Hematopoietic multipotent progenitor cell treated with erythropoietin and hydrocortisone succinate and interleukin-3 and kit ligand, for 17 days (in vitro differentiated cells): ENCODE results near the gene SRM.
"Not testable (repeated sequence)": the region's sequence is repeated elsewhere in the genome, so short reads cannot be mapped to it uniquely, and the experiment has no call there.

ENCODE experiments used
- DNase-seq: peaks from one replicate; pipeline ENCODE4 v3.0.0-alpha.2; 2015; ENCODE audit warnings: low spot score

SRM gene

GRCh38 chr1:11059968-11060830, at the start of gene SRM:
Gene SRM (minus strand): TSS chr1:11060018. CDS start chr1:11059943, 75 bp downstream.
- peak; percentile 90 for DNase-seq

DNA sequence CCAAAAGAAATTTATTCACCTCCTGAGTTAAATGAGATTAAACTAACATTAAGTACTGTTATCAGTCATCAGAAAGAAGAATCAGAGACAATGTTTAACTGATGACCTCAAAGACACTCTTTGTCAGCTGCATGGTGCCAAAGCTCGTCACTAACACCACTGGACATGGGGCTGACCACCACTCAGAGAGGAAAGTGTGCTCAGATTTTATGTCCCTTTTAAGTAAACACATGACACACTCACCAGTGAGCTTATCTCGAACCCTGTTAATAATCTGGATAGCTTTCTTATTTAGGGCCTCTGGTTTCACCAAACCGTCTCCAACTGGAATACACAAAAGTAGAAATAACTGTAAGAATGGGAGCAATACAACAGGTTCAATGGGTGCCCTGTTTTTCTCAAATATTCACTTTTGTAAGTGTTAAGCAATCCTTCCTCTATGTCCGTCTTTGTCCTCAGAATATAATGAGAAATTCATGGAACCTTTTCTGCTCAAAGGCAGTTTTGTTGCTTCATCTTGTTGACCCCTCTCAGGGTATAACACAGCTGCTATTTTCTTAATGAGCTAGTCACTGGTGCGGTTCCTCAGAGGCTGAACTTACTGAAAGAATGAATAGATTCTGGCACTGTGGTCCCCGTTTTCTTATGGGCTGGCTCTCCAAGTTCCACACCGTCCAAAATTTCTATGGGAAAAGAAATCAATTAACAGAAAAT, 49.4 kb upstream of the SRM start:
- DNase-seq: no peak

GRCh38 chr1:11107599-11107998, 47.8 kb upstream of the SRM start:
- no peak for DNase-seq

DNA sequence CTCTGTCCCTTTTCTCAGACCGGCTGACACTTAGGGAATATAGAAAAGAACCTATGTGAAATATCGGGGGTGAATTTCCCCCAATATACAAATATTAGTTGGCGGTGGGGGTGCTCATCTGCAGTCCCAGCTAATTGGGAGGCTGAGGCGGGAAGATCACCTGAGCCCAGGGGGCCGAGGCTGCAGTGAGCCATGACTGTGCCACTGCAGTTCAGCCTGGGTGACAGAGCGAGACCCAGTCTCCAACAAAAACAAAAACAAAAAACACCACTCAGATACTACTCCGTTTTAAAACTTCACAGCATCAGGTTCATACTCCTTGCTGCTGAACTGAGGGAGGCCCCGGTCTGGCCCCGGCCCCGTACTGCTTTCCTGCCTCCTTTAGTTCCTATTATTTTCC, 45.8 kb upstream of the SRM start:
- DNase-seq: no peak

DNA sequence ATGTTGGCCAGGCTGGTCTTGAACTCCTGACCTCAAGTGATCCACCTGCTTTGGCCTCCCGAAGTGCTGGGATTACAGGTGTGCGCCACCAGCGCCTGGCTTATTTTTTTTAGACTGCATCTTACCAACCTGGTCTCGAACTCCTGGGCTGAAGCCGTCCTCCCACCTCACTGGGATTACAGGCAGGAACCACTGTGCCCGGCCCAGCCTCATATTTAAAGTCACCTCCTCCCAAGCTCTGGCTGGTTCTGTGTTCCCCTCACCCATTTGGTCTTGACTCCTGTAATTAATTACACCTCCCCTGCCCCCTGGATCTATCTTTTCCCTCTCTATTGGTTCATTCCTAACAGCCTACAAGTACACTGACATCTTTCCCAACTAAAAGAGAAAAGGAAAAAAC, 41.5 kb upstream of the SRM start:
- DNase-seq: no peak

GRCh38 chr1:11100806-11101205, 41.0 kb upstream of the SRM start:
- DNase-seq: not testable (repeated sequence)

- DNase-seq: no peak
These were observed 40.3 kb upstream of the SRM start for GRCh38 chr1:11100149-11100493.

GRCh38 chr1:11099310-11100148, 39.7 kb upstream of the SRM start, which contains the start of gene EXOSC10:
Gene EXOSC10 (minus strand): TSS chr1:11099869. CDS start chr1:11099831, 38 bp downstream.
- DNase-seq: peak; percentile 98

- no peak for DNase-seq
These were observed 39.1 kb upstream of the SRM start for GRCh38 chr1:11098931-11099309.

GRCh38 chr1:11083784-11084183, 24.0 kb upstream of the SRM start:
- not testable (repeated sequence) for DNase-seq

DNA sequence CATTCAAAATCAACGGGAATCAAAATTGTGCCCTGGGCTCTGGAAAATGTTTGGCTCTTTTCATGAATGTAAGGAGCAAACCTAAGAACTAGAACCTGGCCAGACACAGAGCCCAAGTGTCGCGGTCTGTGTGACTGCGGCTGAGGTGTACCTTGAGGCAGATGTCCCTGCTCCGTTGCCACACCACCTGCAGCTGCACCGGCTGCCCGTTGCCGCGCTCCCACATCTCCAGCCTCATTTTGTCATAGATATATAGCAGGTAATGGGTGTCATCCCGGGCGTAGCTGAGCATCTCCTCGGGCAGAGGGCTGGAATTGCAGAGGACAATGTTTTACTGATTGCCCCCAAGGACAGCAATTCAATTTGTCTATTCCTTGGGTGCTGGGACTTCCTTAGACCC, 21.1 kb upstream of the SRM start:
- no peak for DNase-seq

- no peak for DNase-seq
These were observed 18.8 kb upstream of the SRM start for GRCh38 chr1:11078631-11079030.

DNA sequence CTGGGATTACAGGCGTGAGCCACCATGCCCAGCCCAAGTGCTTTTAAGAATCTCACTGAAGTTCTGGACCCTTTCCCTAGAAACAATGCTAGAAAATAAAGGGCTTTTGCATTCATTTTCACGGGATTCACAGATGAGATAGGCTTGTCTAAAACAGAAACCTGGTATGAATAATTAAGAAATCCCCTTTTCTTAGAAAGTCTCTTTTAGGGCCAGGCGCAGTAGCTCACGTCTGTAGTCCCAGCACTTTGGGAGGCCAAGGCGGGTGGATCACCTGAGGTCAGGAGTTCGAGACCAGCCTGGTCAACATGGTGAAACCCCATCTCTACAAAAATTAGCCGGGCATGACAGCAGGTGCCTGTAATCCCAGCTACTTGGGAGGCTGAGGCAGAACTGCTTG, 13.6 kb upstream of the SRM start:
- DNase-seq: not testable (repeated sequence)

GRCh38 chr1:11072216-11072917, 12.5 kb upstream of the SRM start:
- no peak for DNase-seq

DNA sequence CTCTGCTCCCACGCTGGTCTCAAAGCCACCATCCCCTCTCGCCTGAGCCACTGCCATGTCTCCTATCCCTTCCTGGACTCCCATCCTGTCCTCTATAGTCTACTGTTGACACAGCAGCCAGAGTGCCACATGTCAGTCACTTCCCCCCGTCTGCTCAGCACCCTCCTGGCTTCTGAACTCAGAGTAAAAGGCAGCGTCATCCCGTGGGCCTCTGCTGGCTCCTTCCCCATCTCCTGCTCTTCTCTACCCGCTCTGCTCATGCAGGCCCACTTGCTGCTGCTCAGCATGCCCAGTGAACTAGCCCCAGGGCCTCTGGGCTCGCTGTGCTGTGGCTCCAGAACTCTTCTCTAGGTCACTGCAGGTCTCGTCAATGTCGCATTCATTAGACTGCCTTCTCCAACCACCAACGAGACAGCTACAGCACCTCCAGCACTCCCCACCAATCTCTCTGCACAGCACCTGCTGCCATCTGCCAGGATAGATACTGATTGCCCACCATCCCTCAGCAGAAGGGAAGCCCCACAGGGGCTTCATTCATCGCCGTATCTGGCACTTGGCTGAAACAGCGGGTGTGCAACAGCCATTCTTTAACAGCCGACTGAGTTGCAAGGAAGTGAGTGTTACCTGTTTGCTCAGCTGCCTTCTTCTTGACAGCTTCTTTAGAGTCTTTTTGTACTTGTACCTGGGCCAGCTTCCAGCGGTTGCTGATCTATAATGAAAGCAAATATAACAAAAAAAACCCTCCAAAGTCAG, 11.8 kb upstream of the SRM start:
- DNase-seq: no peak

DNA sequence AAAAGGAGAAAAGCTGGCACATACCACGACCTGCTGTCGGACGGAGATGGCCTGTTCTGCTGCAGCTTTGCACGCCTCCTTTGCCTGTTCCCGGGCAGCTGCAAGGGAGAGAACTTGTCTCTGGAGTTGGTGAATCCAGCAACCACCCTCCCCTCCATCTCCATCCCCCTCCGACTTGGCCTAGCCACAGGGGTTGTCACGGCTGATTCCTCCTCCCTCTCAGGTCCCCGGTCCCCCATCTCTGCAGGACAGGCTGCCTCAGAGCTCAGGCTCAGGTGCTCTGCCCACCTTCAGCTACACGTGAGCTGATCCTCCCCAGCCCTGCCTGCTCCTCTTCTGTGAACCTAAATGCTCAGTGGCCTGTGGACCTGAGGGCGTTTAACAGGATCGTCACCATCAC, 11.1 kb upstream of the SRM start:
- DNase-seq: no peak

GRCh38 chr1:11068600-11069473, 9.0 kb upstream of the SRM start:
- no peak for DNase-seq

GRCh38 chr1:11067716-11068599, 8.1 kb upstream of the SRM start:
- no peak for DNase-seq

DNA sequence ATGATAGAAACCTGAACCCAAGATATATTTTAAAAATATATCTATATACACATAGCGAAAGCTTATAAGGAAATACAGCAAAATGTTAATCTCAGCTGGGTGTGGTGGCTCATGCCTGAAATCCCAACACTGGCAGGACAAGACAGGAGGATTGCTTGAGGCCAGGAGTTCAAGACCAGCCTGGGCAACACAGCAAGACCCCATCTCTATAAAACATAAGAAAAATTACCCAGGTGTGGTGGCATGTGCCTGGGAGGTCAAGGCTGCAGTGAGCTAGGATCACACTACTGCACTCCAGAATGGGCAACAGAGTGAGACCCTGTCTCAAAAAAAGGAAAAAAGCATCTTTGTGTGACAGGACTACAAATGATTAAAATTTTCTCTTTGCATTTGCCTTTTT, 6.0 kb upstream of the SRM start:
- no peak for DNase-seq
